GM21723 (cell line): Measurements from ENCODE around the gene VSX1.

ENCODE experiments used
- ATAC-seq: cut with Tn5 transposase; IDR thresholded peaks from one replicate; pipeline ENCODE4 v1.9.1; 2021; ENCODE audit warnings: mild to moderate bottlenecking, moderate library complexity; ENCODE audit not compliant: unreplicated experiment

The VSX1 gene

DNA sequence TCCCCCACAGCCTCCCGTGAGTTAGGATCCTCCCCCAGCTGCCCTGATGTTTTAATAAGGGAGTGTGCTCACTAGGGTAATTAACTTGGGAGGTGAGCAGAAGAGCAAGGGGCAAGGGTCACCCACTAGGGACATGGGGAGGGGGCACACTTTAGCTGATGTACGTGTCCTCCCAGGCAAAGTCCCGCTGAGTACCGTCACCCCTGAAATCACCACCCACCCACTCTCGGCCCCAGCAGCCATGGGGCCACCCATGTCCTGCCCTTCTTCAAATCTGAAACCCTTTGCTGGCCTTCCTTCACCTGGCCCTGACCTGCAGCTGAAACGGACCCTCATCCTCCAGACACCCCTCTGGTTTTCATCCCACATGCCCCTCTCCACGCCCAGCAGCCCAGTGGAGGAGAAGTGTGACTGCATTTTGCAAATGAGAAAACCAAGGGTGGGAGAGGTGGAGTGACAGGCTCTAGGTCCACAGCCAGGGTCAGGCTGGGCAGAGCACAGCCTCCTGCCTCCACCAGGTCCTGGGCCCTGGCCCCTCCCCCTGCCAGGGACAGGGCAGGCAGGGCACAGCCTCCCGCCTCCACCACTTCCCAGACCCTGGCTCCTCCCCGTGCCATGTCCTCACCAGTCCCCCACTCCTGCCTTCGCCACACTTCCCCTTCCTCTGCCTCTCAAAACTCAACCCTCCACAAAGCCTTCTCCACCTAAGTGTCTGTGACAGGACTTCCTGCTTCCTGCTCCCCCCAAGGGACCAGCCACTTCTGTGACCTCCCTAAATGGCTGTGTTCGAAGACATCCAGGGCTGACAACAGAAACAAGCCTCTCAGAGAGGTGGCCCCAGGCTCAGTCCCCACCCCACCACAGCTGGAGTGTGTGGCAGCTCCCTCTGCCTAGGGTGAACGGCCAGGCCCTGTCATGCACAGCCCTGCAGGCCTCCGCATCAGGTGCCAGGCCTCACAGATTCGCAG, 39.1 kb downstream of the VSX1 start:
- ATAC-seq: peak; percentile 86

DNA sequence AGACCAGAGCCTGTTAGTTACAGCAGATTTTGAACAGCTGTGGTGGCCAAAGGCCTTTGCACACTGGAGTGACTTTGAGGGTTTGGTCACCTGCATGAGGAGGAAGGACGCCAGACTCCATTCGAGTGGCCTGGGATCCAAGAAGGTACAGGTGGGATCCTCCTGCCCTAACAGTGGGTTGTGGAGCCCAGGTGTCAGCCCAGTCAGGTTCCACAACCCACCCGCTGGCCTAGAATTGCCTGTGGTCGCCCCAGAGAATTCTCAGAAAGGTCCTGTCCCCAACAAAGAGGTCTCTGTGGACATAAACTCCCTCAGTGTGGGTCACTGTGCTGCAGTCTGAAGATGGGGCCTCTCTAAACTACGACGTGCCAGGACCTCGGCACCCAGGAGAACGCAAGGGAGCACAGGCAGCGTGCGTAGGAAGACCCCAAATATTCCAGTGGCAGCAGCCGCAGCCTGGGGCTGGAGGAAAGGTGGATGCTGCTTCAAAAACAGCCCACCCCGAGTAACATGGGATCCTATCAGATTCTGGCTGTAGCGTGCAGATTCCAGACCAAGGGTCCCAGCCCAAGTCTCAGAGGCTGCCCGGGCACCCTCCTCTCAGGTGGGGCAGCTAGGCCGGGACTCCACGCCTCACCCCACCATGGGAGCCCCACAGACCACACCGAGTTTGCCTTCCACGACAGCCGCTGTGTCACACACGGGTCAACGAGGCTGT, 40.0 kb downstream of the VSX1 start:
- ATAC-seq: no peak

DNA sequence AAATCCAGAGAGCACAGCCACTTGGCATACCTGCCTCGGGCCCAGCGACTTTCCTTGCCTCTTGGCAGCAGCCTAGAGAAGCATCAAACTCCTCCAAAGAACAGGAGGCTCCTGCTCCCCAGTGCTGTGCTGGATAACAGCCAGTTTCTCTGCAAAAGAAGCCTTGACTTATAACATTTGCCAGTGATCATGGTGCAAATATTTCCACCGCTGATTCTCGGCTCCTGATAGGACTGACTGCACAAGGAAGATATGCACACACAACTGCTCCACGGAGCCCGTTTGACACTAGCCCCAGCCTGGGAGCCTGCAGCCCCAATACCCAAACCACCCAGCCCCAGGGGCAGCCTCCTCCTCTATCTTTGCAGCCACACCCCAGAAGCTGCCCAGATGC, 41.5 kb downstream of the VSX1 start:
- ATAC-seq: no peak

DNA sequence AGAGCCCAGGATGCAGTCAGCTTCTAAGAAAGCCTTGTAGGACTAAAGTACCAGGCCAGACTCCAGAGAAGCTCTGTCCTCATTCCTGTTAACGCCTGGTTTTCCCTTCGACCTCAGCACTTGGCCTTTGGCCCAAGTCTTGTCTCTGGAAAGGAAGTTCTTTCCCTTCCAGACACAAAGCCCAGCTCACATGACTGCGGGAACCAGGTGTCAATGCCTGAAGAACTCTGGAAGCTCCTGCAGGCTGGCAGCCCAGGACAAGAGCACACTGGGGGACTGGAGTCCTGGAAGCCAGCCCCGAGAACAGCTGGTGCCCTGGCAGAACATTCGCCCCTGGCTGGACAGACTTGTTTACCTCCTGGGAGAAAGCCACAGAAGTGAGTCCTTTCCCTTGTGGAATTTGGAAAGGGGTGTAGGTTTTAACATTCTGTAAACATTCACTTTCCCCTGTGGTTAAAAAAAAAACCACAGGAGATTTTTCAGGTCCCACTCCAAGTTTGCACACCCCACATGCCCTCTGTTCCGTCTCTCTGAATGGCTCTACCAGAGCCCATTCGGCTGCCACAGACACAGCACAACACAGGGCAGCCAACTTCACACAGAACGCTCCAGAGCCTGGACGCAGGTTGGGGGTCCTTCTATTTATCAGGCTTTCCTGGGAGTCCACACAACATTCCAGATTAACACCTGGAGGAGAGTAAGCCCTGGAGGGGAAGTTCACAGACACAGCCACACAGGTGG, 42.1 kb downstream of the VSX1 start:
- ATAC-seq: no peak

DNA sequence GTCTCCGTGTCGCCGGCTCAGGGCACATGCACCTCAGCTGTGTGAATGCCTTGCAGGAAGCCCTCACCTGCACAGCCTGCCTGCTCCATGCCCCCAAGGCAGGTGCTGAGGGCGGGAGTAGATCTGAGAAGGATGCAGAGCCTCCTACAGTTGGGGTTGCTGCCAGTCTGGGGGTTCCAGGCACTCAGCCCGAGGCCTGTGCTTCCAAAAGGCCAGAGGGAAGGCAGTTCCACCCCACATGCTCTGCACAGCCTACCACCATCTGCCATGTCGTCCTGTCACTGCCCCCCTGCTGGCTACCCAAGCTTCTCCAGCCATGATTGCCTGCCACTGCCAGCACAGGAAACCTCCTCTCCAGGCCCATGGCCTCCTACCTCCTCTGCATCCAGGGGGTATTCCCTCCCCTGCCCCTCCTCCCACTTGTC, 43.3 kb downstream of the VSX1 start:
- no peak for ATAC-seq

DNA sequence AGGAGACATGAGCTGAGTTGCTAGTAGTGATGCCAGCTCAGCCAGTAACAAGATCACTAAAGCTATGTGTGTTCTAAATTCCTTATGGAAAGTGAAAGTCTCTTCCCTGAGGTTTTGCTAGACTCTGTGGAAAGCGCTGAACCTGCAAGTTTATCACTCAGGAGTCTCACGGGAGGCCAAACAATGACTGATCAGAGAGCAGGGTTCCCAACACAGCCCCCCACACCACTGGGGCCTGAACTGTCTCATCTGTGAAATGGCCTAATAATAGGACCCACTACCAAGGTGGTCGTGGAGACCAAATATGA, 43.9 kb downstream of the VSX1 start:
- no peak for ATAC-seq

DNA sequence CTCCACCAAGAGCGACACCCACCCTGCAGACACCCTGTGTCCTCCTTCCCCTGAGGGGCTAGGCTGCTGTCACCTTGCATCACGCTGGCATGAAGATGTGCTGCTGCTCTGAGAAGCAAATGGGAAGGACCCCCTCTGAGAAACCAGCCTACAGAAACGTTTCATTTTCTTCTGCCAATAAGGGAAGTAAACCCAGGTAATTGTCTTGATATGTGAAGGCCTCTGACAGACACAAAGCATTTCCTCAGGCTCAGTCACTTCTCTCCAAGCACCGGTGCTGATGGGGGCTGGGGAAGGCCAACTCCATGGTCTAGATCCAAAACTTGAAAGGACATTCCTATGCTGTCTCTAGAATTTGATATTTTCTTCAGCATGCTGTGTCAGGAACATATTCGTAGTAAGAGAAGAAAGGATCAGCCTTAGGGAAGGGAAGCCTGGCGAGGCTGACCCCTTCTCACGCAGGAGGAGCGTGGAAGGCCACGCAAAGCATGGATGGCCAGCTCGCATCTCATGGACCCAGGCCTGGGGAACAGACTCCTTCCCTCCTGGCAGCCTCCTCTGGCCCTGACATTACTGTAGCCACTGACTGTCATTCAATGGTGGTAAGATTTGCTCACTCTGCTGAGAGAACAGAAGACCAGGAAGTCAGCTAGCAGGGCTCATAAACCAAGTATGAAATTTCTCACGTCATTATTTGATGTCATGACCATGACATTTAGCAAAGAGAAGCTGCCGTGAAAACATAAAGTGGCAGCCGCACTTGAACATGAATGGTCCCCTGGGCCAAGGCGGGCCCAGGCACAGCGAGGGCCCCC, 44.4 kb downstream of the VSX1 start:
- ATAC-seq: no peak

DNA sequence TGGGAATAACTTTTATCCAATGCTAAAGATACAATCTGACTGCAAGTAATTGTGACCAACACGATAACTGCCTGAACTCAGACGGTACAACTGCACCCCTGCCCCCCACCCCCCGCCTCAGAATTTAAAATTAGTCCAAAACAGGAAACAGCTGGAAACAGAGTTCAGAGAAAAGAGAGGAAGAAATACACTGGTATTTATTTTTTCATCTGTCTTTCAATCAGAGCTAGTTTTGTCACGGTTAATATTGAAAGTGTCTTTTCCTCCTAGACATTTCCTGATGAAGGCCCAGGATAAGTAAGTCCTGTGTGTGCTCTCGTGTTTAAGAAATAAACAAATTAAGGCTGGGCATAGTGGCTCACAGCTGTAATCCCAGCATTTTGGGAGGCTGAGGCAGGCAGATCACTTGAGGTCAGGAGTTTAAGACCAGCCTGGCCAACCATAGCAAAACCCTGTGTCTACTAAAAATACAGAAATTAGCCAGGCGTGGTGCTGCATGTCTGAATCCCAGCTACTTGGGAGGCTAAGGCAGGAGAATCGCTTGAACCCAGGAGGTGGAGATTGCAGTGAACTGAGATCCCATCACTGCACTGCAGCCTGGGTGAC, 45.5 kb downstream of the VSX1 start:
- peak; percentile 22 for ATAC-seq

DNA sequence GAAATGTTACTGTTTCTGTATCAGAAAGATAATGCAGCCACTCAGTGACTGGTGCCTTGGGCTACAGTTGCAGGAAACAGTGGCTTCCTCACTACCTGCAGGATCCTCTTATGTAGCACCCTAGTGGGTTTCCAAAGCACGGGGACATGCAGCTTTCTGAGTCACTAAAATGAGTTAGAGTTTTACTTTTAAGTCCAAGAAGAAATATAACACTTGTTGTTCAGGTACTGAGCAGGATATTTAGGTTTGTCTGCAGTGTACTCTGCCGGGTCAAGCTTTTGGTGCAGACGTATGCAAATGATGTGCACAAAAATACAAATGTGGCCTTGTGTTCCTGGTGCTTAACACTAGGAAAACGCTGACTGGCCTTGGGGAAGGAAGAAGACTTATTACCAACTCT, 46.0 kb downstream of the VSX1 start:
- ATAC-seq: peak; percentile 50

DNA sequence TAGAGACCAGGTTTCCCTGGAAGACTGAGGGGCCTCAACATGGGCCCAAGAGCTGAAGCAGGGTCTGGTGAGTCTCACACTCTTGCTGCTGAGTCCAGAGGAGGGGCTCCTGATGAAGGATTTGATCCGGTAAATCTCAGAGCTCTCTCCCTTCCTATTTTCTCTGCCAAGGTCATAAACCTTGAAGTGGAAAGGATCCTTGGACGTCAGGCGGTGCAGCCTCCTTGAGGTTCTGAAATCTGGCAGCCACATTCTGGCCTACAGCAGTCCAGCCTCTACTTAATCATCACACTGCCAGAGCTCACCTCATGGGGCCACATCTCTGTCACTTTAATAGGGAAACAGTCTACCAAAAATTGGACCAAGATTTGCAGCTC, 48.0 kb downstream of the VSX1 start:
- ATAC-seq: no peak

DNA sequence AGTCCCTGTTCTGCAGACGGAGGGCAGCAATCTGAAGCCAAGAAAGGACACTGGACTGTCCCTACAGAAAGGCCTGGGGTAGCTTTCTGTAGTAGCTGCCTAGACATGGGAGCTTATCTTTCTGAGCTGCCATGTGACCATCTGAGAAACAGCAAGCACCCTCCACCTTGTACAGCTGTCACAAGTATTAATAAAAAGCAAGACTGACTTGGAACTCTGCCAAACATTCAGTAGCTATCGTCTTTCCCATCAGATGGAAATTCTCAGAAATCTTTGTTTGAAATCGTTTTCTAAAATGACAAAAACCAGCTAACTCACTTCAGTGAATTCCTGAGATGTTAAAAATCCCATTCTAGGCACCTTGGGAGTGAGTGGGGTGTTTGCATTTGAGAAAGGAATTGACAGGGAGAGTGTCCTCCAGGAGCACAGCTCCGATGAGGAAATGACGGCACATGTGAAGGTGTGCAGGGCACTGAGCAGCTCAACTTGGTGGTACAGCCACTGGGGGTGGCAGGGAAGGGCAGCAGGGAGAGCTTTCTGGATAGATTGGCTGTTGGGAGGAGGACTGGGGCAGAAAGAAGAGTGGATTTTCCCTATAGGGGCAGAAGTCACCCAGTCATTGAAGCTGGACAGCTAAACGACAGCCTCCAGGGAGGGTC, 48.5 kb downstream of the VSX1 start:
- ATAC-seq: no peak

DNA sequence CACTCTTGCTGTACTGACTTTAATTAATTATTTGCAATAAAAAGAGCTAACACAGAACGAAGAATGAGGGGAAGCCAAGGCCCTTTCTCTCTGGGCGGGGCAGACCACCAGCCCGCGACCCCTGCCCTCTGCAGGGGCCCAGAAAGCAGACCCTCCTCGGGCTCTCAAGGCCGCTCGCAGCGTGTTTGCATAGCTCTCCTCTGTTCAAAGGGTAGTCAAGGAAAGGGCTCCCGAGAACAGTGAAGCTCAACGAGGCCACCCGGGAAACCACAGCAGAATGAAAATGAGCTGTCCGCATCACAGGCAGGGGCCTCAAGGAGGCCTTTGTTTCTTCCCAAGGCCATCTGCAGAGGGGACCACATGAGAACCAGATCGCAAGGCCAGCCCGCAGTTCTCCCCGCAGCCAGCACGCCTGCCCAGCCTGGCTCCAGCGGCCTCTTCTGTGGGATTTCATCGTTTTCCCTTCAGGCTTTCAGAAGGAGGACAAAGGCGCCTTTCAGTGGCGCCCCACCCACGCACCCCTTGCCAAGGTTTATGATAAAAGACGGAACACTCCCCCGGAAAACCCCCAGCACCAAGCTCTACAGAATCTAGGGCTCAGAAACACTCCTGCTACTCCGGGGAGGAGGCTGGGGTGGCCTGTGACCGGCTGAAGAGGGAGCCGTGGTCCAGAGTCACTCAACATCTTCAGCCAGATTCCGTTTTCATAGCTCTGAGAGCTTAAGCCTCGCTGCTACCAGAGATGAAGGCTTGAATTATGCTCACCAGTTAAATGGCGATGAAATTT, 49.3 kb downstream of the VSX1 start:
- no peak for ATAC-seq

DNA sequence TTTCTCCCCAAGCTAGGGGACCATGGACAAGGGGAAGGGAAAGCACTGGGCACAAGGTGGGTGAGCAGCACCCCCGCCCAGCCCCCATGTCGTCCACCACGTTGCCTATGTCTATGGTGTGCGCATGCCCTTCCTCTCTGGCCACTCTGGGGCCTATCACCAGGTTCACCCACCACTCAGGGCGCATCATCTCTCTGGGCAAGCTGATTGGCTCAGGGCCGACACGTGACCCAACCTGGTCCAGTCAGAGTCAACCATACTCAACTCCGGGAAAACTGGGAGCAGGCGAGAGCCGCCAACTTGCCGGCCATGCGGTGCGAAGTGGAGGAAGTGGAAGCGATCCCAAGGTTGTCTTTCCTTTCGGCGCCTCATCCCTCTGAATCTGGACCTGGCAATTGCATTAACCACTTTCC, 49.9 kb downstream of the VSX1 start:
- no peak for ATAC-seq

DNA sequence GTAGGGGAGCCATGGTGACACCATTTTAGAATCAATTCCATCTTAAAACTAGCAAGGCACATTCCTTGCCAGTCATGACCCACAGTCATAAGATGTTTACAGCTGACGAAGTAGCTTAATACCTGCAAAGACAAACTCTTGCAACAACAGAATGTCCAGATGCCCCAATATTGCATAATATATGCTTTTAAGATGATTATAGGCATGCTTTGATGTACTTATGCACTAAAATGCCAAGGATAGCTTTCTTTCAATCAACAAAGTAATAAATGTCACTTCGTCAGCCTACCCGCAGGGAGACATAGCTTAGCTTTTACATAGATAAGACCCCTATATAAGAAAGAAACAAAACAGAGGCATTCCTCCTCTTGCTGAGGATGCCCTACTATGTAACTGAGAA, 50.7 kb downstream of the VSX1 start:
- ATAC-seq: no peak

DNA sequence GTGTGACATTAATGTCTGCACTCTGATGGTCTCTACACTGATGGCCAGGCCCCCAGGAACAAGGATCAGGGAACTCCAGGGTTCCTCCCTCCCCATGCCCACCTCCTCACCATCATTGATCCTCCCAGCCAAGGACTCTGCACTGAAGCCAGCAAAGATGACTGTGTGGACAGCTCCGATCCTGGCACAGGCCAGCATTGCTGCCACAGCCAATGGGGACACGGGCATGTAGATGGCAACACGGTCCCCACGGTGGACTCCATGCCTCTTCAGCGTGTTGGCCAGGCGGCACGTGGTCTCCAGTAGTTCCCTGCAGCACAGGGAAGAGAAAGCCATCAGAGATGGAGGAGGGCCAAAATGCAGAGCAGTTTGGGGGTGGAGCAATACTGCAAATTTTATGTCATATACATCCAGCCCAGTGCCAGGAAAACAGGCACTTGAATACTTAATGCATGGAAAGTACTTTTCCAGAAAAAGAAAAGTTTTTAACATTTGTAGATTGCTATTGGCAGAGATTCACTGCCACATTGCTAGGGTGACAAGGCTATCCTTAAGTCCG, 51.2 kb downstream of the VSX1 start:
- no peak for ATAC-seq

DNA sequence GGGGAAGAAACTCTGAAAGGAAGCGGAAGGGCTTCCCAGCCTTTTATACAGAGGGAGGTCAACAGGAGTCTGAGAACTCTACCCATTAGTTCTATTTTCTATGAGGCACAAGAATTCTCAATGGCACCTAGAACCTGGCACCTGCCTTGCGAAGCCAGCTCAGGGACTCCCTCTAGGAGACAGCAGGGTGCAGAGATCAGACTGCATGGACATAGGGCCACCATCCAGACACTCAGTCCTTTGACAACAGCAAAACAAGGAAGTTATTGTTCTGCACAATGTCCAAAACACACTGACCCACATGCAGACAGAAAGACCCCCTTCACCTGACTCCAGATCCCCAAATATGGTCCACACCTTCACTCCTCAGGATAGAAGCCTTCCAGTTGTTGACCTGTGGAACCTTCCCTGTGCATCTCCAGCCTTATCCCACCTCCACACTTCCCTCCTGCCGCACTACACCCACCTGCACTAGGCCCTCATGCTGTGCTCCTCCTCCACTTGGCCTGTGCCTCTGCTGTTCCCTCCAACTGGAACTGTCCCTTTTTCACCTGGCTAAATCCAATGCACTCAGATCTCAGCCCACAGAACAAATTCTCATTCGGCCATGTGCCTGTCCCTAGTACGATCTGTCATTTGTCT, 51.8 kb downstream of the VSX1 start:
- ATAC-seq: no peak

DNA sequence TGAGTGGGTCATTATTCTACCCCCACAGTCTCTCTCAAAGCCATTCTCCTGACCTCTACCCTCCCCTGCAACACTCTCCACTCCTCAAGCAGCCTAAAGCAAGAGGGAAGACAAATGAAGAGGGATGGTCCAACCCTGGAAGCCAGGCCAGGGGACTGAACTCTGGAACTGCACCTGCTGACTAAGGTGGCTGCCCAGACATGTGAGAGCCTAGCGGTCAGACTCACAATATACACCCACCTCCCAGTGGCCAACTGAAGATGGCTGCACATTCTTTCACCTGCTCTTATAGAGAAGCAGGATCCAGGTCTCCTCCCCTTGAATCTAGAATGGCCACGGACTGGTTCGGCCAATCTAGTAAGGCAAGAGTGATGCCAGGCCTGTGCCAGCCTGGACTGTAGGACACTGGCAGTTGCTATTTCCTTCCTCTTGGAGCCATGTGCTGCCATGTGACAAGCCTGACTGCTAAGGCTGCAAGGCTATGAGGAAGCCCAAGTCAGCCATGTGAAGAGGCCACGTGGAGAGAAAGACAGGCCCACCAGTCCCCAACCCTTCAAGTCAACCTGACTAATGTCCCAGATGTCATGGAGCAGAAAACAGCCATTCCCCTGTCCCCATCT, 55.8 kb downstream of the VSX1 start:
- ATAC-seq: no peak
